Bronchial epithelial cell (primary cell): ENCODE results near the gene TSGA10IP. TPM values are rescaled to one million over a fixed set of nuclear protein-coding genes. Genes with fewer than 3 reads are reported as not detected.

ENCODE experiments used
- DNase-seq: peaks from one replicate; pipeline ENCODE4 v3.0.0-alpha.2; 2010; ENCODE audit warnings: low read depth
- FAIRE-seq: peaks from 2 replicates; lab custom pipeline; 2011; peaks lifted over from hg19 to GRCh38; lab: Jason Lieb, UNC
- H3K27me3 ChIP-seq: 2 replicates; pipeline ENCODE4 v1.5.1; 2011; ENCODE audit warnings: low read length; ENCODE audit not compliant: control insufficient read depth, insufficient read depth
- H3K36me3 ChIP-seq: 2 replicates; pipeline ENCODE4 v1.5.1; 2011; ENCODE audit warnings: low read length; ENCODE audit not compliant: control insufficient read depth, insufficient read depth
- H3K4me3 ChIP-seq: 2 replicates; pipeline ENCODE4 v1.5.1; 2011; ENCODE audit warnings: mild to moderate bottlenecking, low read depth, low read length, control low read depth
- total RNA-seq: library from RNA; depleted of rRNA; stranded (reverse); fragments of >200 nt; gene quantifications from 2 replicates; pipeline ENCODE4 v1.2.1, GENCODE V29; 2014
- TF ChIP-seq, protein P1 (sequence below): IDR thresholded peaks from 2 replicates; pipeline ENCODE4 v1.5.1; 2011; ENCODE audit warnings: mild to moderate bottlenecking, moderate library complexity, low read length, control low read depth, inconsistent platforms; ENCODE audit not compliant: insufficient read depth, severe bottlenecking

The TSGA10IP gene
- total RNA-seq, 1 donor from 2014 or later, result not detected

DNA sequence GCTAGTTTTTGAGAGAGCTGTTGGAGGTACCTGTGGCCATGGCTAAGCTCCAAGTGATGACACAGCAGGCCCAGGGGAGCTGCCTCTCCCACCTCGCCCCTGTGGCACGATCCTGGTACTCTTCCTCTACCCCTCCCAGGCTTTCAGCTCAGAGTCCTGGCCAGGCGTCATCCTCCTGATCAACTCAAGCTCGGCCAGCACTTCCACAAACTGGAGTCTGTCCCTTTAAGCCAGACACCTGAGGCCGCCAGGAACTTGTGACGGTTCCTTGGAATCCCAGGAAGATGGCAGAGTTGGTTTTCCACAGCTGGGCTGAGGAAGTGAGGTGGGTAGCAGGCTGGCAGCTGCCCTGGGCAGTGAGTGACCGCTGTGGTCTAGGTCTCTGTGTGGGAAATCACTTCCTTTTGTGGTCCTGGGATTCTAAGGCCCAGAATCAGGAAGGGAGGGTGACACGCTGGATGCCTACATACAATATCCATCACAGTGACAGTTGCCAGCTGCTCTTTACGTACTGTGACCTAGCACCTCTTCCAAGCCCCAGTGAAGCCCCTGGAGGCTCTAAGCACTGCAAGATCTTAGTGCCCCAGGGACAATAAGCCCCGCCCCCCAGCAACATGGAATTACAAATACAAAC is 63.3 kb downstream of the TSGA10IP start:
- DNase-seq (peak; percentile 73), FAIRE-seq (no peak)
- TF ChIP-seq, protein P1, sequence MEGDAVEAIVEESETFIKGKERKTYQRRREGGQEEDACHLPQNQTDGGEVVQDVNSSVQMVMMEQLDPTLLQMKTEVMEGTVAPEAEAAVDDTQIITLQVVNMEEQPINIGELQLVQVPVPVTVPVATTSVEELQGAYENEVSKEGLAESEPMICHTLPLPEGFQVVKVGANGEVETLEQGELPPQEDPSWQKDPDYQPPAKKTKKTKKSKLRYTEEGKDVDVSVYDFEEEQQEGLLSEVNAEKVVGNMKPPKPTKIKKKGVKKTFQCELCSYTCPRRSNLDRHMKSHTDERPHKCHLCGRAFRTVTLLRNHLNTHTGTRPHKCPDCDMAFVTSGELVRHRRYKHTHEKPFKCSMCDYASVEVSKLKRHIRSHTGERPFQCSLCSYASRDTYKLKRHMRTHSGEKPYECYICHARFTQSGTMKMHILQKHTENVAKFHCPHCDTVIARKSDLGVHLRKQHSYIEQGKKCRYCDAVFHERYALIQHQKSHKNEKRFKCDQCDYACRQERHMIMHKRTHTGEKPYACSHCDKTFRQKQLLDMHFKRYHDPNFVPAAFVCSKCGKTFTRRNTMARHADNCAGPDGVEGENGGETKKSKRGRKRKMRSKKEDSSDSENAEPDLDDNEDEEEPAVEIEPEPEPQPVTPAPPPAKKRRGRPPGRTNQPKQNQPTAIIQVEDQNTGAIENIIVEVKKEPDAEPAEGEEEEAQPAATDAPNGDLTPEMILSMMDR, result no peak
- Histone ChIP-seq H3K4me3 (no peak overlapping the region), H3K27me3 (no peaks in the 10 kb centered on the region), H3K36me3 (peaks cover 7% of the 10 kb centered on the region)

Other genes with a start within 250 kb of the TSGA10IP start
- 34.8 and 37.6 TPM in 2 replicates for gene KAT5, start 233.2 kb upstream of the TSGA10IP start, total RNA-seq
- gene RNASEH2C, start 224.7 kb upstream of the TSGA10IP start, total RNA-seq, result 19.8 and 21.1 TPM in 2 replicates
- gene AP5B1, start 164.5 kb upstream of the TSGA10IP start, total RNA-seq, result 6.1 and 8.4 TPM in 2 replicates
- 6.3 and 17.8 TPM in 2 replicates for gene OVOL1, start 158.4 kb upstream of the TSGA10IP start, total RNA-seq
- gene SNX32, start 111.5 kb upstream of the TSGA10IP start, total RNA-seq, result under 0.01 TPM in 1 of 2 replicates, not detected in the other
- gene CFL1, start 87.3 kb upstream of the TSGA10IP start, total RNA-seq, result 764 and 971 TPM in 2 replicates
- 58.4 and 63.8 TPM in 2 replicates for gene MUS81, start 85.0 kb upstream of the TSGA10IP start, total RNA-seq
- 2.9 and 5.6 TPM in 2 replicates for gene EFEMP2, start 72.7 kb upstream of the TSGA10IP start, total RNA-seq
- not detected in 2 replicates for gene CTSW, start 65.6 kb upstream of the TSGA10IP start, total RNA-seq
- gene FIBP, start 57.0 kb upstream of the TSGA10IP start, total RNA-seq, result 103 and 157 TPM in 2 replicates
- 19.6 and 29.7 TPM in 2 replicates for gene CCDC85B, start 54.8 kb upstream of the TSGA10IP start, total RNA-seq
- 2.6 and 3.1 TPM in 2 replicates for gene FOSL1, start 45.1 kb upstream of the TSGA10IP start, total RNA-seq
- gene C11orf68, start 26.4 kb upstream of the TSGA10IP start, total RNA-seq, result 8.4 and 12.9 TPM in 2 replicates
- 176 and 429 TPM in 2 replicates for gene DRAP1, start 26.1 kb upstream of the TSGA10IP start, total RNA-seq
- 32.4 and 51.7 TPM in 2 replicates for gene SART1, start 16.3 kb downstream of the TSGA10IP start, total RNA-seq
- gene EIF1AD, start 56.7 kb downstream of the TSGA10IP start, total RNA-seq, result 39.7 and 44.5 TPM in 2 replicates
- 8.4 and 14.0 TPM in 2 replicates for gene BANF1, start 57.0 kb downstream of the TSGA10IP start, total RNA-seq
- gene CST6, start 66.5 kb downstream of the TSGA10IP start, total RNA-seq, result 3.9 and 4.4 TPM in 2 replicates
- 0.26 TPM in 1 of 2 replicates, not detected in the other for gene CATSPER1, start 81.0 kb downstream of the TSGA10IP start, total RNA-seq
- not detected in 2 replicates for gene GAL3ST3, start 103.7 kb downstream of the TSGA10IP start, total RNA-seq
- gene SF3B2, start 106.9 kb downstream of the TSGA10IP start, total RNA-seq, result 88.2 and 91.0 TPM in 2 replicates
- 6.8 and 7.0 TPM in 2 replicates for gene PACS1, start 124.8 kb downstream of the TSGA10IP start, total RNA-seq